Neuronal stem cell (in vitro differentiated cells): ENCODE results near the gene NT5DC1.

Source experiments
- DNase-seq: peaks from one replicate; pipeline ENCODE4 v3.0.0-alpha.2; 2013; ENCODE audit warnings: low spot score
- H2AFZ ChIP-seq: one replicate; pipeline ENCODE4 v1.6.1; 2013; ENCODE audit warnings: mild to moderate bottlenecking, low read length, inconsistent platforms
- H2AK5ac ChIP-seq: 2 replicates; pipeline ENCODE4 v1.6.1; 2013; ENCODE audit warnings: low read depth, mild to moderate bottlenecking, inconsistent platforms, low read length, moderate library complexity, mixed read lengths
- H2BK120ac ChIP-seq: 2 replicates; pipeline ENCODE4 v1.6.1; 2013; ENCODE audit warnings: low read depth, mild to moderate bottlenecking, inconsistent platforms, low read length, moderate library complexity, mixed read lengths
- H2BK12ac ChIP-seq: one replicate; pipeline ENCODE4 v1.6.1; 2013; ENCODE audit warnings: low read length, inconsistent platforms
- H2BK15ac ChIP-seq: 2 replicates; pipeline ENCODE4 v1.6.1; 2013; ENCODE audit warnings: mild to moderate bottlenecking, low read length, inconsistent platforms, mixed read lengths
- H2BK5ac ChIP-seq: one replicate; pipeline ENCODE4 v1.6.1; 2013; ENCODE audit warnings: inconsistent platforms, mild to moderate bottlenecking, low read length, moderate library complexity
- H3K14ac ChIP-seq: one replicate; pipeline ENCODE4 v1.6.1; 2013; ENCODE audit warnings: low read length, inconsistent platforms
- H3K18ac ChIP-seq: 2 replicates; pipeline ENCODE4 v1.6.1; 2013; ENCODE audit warnings: low read length, inconsistent platforms
- H3K23ac ChIP-seq: 2 replicates; pipeline ENCODE4 v1.6.1; 2013; ENCODE audit warnings: low read depth, mild to moderate bottlenecking, mixed read lengths, low read length, inconsistent platforms; ENCODE audit not compliant: poor library complexity
- H3K27ac ChIP-seq: replicated peaks from 3 replicates; pipeline ENCODE4 v1.5.1; 2013; ENCODE audit warnings: low read length, inconsistent platforms
- H3K27me3 ChIP-seq, 3 experiments: 2 replicates each; pipeline ENCODE4 v1.6.1; 2013; ENCODE audit warnings: low read length in 3 of 3, mild to moderate bottlenecking in 2 of 3, inconsistent platforms in 1 of 3, low read depth in 1 of 3, mixed read lengths in 1 of 3, moderate library complexity in 1 of 3; ENCODE audit not compliant: control insufficient read depth in 3 of 3, insufficient read depth in 3 of 3
- H3K36me3 ChIP-seq, 2 donors: replicated peaks in 1 of 2; 2 replicates each; pipeline ENCODE4 v1.6.1; 2013; ENCODE audit warnings: low read length in 2 of 2; ENCODE audit not compliant: control insufficient read depth in 2 of 2, insufficient read depth in 2 of 2
- H3K4ac ChIP-seq: 2 replicates; pipeline ENCODE4 v1.6.1; 2013; ENCODE audit warnings: inconsistent platforms, mild to moderate bottlenecking, low read length, moderate library complexity
- H3K4me1 ChIP-seq, 2 donors: 1 replicate in 1 of 2; 2 replicates in 1 of 2; pipeline ENCODE4 v1.6.1; 2013; ENCODE audit warnings: low read length in 2 of 2, low read depth in 1 of 2; ENCODE audit not compliant: control insufficient read depth in 2 of 2, insufficient read depth in 1 of 2
- H3K4me2 ChIP-seq: one replicate; pipeline ENCODE4 v1.6.1; 2013; ENCODE audit warnings: mild to moderate bottlenecking, low read length, inconsistent platforms; ENCODE audit not compliant: insufficient read depth, poor library complexity, severe bottlenecking
- H3K4me3 ChIP-seq, 2 donors: 2 replicates each; pipeline ENCODE4 v1.5.1; 2013; ENCODE audit warnings: low read length in 2 of 2, mild to moderate bottlenecking in 2 of 2, inconsistent platforms in 1 of 2, moderate library complexity in 1 of 2
- H3K79me1 ChIP-seq: one replicate; pipeline ENCODE4 v1.6.1; 2013; ENCODE audit warnings: low read depth, mild to moderate bottlenecking, inconsistent platforms, low read length, moderate library complexity
- H3K9ac ChIP-seq: one replicate; pipeline ENCODE4 v1.6.1; 2013; ENCODE audit warnings: mild to moderate bottlenecking, low read depth, low read length, inconsistent platforms; ENCODE audit not compliant: poor library complexity
- H3K9me3 ChIP-seq, 2 donors: replicated peaks in 1 of 2; 2 replicates each; pipeline versions ENCODE3 to v1.6.1; 2013; ENCODE audit warnings: low read length in 2 of 2, mild to moderate bottlenecking in 2 of 2, inconsistent platforms in 1 of 2, low read depth in 1 of 2, mixed read lengths in 1 of 2, moderate library complexity in 1 of 2; ENCODE audit not compliant: control insufficient read depth in 2 of 2, insufficient read depth in 1 of 2
- H4K8ac ChIP-seq: one replicate; pipeline ENCODE4 v1.6.1; 2013; ENCODE audit warnings: low read depth, mild to moderate bottlenecking, inconsistent platforms, low read length, moderate library complexity
- H4K91ac ChIP-seq: one replicate; pipeline ENCODE4 v1.6.1; 2013; ENCODE audit warnings: low read length, low read depth, mild to moderate bottlenecking, inconsistent platforms; ENCODE audit not compliant: poor library complexity
- WGBS, 2 donors: extraction: QIAGEN DNeasy Blood & Tissue Kit; methylation state at CpG; one replicate each; pipeline ENCODE4 v1.1.7; 2013; ENCODE audit warnings: missing lambda C conversion rate in 2 of 2, mixed read lengths in 1 of 2; ENCODE audit not compliant: insufficient read length in 2 of 2, insufficient replicate concordance in 1 of 2; ENCODE audit errors: extremely low coverage in 2 of 2; 5-methylcytosine and 5-hydroxymethylcytosine counted together

The NT5DC1 gene

GRCh38 chr6:116254297-116255056 is 153.8 kb downstream of the NT5DC1 start:
- no peaks in the 10 kb centered on the region for H3K27me3 ChIP-seq
- H3K4ac ChIP-seq, result no peak overlapping the region
- H2AK5ac ChIP-seq, result no peak overlapping the region
- no peak overlapping the region for H2BK15ac ChIP-seq
- H3K9me3 ChIP-seq, result peaks cover 2 to 9% of the 10 kb centered on the region in 2 donors
- peak overlapping the region; percentile 67 to 79 for H3K4me3 ChIP-seq
- H4K8ac ChIP-seq, result no peak overlapping the region
- H3K36me3 ChIP-seq, result peaks cover 8 to 41% of the 10 kb centered on the region in 2 donors
- H3K18ac ChIP-seq, result no peak overlapping the region
- H3K79me1 ChIP-seq, result peaks cover 3% of the 10 kb centered on the region
- peak overlapping the region; percentile 58 for H2AFZ ChIP-seq
- H3K4me2 ChIP-seq, result peak overlapping the region; percentile 85
- H3K27ac ChIP-seq, result no peak overlapping the region
- H3K14ac ChIP-seq, result no peak overlapping the region
- H3K4me1 ChIP-seq, result peaks cover 21 to 30% of the 10 kb centered on the region in 2 donors
- no peak overlapping the region for H3K9ac ChIP-seq
- no peak overlapping the region for H2BK5ac ChIP-seq
- no peak for DNase-seq
- H3K23ac ChIP-seq, result no peak overlapping the region
- H2BK120ac ChIP-seq, result no peak overlapping the region
- H4K91ac ChIP-seq, result no peak overlapping the region
- WGBS, 2 donors, result no CpG with 5 or more reads among the region's 4 CpGs
- no peak overlapping the region for H2BK12ac ChIP-seq

GRCh38 chr6:116255246-116255800 is 154.7 kb downstream of the NT5DC1 start:
- Histone ChIP-seq H3K23ac (no peak overlapping the region), H3K36me3 (peaks cover 8 to 42% of the 10 kb centered on the region in 2 donors), H2BK15ac (no peak overlapping the region), H2AK5ac (no peak overlapping the region), H2BK12ac (no peak overlapping the region), H3K79me1 (peaks cover 3% of the 10 kb centered on the region), H3K27ac (no peak overlapping the region), H2BK5ac (no peak overlapping the region), H3K18ac (no peak overlapping the region), H3K4me3 (peak overlapping the region in 1 of 2 donors; percentile 79), H2AFZ (no peak overlapping the region), H2BK120ac (no peak overlapping the region), H3K27me3 (no peaks in the 10 kb centered on the region), H3K9me3 (peaks cover 2 to 11% of the 10 kb centered on the region in 2 donors), H3K4ac (no peak overlapping the region), H3K4me2 (no peak overlapping the region), H3K14ac (no peak overlapping the region), H4K91ac (no peak overlapping the region), H3K4me1 (peaks cover 21 to 30% of the 10 kb centered on the region in 2 donors), H4K8ac (no peak overlapping the region), H3K9ac (no peak overlapping the region)
- no peak for DNase-seq
- WGBS, 2 donors, result no CpG with 5 or more reads among the region's 5 CpGs

- no peak overlapping the region for H4K91ac ChIP-seq
- WGBS, 2 donors, result no CpG with 5 or more reads among the region's 1 CpG
Observed at GRCh38 chr6:116256694-116257093, 156.0 kb downstream of the NT5DC1 start.

GRCh38 chr6:116258520-116258919 is 157.9 kb downstream of the NT5DC1 start:
- Histone ChIP-seq H3K9me3 (peaks cover 2% of the 10 kb centered on the region in 2 donors), H3K9ac (no peak overlapping the region), H3K14ac (no peak overlapping the region), H3K36me3 (peaks cover 3 to 19% of the 10 kb centered on the region in 2 donors), H3K4ac (no peak overlapping the region), H2BK15ac (no peak overlapping the region), H2AFZ (no peak overlapping the region), H3K4me3 (peak overlapping the region in 1 of 2 donors; percentile 17), H2AK5ac (no peak overlapping the region), H3K23ac (no peak overlapping the region), H3K79me1 (no peaks in the 10 kb centered on the region), H3K18ac (no peak overlapping the region), H2BK120ac (no peak overlapping the region), H2BK12ac (no peak overlapping the region), H2BK5ac (no peak overlapping the region), H3K4me2 (no peak overlapping the region), H4K91ac (no peak overlapping the region), H3K27me3 (no peaks in the 10 kb centered on the region), H4K8ac (no peak overlapping the region), H3K4me1 (peaks cover 0 to 7% of the 10 kb centered on the region in 2 donors), H3K27ac (no peak overlapping the region)
- WGBS, 2 donors, result no CpG with 5 or more reads among the region's 18 CpGs
- no peak for DNase-seq

More at GRCh38 chr6:116256694-116257093, 156.0 kb downstream of the NT5DC1 start:
- no peak overlapping the region for H2BK5ac ChIP-seq
- H3K27me3 ChIP-seq, result no peaks in the 10 kb centered on the region
- no peak overlapping the region for H2BK12ac ChIP-seq
- no peak overlapping the region for H3K4me2 ChIP-seq
- no peak overlapping the region for H3K4ac ChIP-seq
- H3K27ac ChIP-seq, result no peak overlapping the region
- H3K36me3 ChIP-seq, result peaks cover 8 to 29% of the 10 kb centered on the region in 2 donors
- H2AK5ac ChIP-seq, result no peak overlapping the region
- no peak overlapping the region for H3K14ac ChIP-seq
- H3K9me3 ChIP-seq, result peaks cover 2 to 11% of the 10 kb centered on the region in 2 donors
- no peak overlapping the region for H3K4me3 ChIP-seq
- H3K18ac ChIP-seq, result no peak overlapping the region
- H2AFZ ChIP-seq, result no peak overlapping the region
- no peak overlapping the region for H2BK120ac ChIP-seq
- no peak overlapping the region for H2BK15ac ChIP-seq
- H3K4me1 ChIP-seq, result peaks cover 16 to 21% of the 10 kb centered on the region in 2 donors
- H3K23ac ChIP-seq, result no peak overlapping the region
- H3K79me1 ChIP-seq, result peaks cover 3% of the 10 kb centered on the region
- H3K9ac ChIP-seq, result no peak overlapping the region
- H4K8ac ChIP-seq, result no peak overlapping the region
- no peak for DNase-seq
